Activated naive CD8-positive, alpha-beta T cell treated with anti-CD3 and anti-CD28 coated beads, Interleukin-2, amount 50 U/mL, for 24 hours (primary cell): ENCODE data around the gene PLCD4.
A peak's percentile ranks its signal among the peaks of the same experiment; 100 is the strongest.

ENCODE experiments used
- ATAC-seq: fragments of 150-1000 bp; cut with Tn5 transposase; one replicate; pipeline ENCODE4 v1.10.0; 2021
- DNase-seq: peaks from one replicate; pipeline ENCODE4 v3.0.0; 2021
- H3K27ac Mint-ChIP-seq: one replicate; pipeline ENCODE4 v1.8.0; 2021; ENCODE audit warnings: mild to moderate bottlenecking, mixed read lengths
- H3K27me3 Mint-ChIP-seq: one replicate; pipeline ENCODE4 v1.8.0; 2021; ENCODE audit warnings: mixed read lengths
- H3K36me3 Mint-ChIP-seq: one replicate; pipeline ENCODE4 v1.8.0; 2021; ENCODE audit warnings: low read depth, mixed read lengths
- H3K4me1 Mint-ChIP-seq: one replicate; pipeline ENCODE4 v1.8.0; 2021; ENCODE audit warnings: mixed read lengths
- H3K4me3 Mint-ChIP-seq: one replicate; pipeline ENCODE4 v1.8.0; 2021; ENCODE audit warnings: mild to moderate bottlenecking, moderate library complexity, mixed read lengths
- H3K9me3 Mint-ChIP-seq: one replicate; pipeline ENCODE4 v1.8.0; 2021; ENCODE audit warnings: mixed read lengths

The PLCD4 gene

DNA sequence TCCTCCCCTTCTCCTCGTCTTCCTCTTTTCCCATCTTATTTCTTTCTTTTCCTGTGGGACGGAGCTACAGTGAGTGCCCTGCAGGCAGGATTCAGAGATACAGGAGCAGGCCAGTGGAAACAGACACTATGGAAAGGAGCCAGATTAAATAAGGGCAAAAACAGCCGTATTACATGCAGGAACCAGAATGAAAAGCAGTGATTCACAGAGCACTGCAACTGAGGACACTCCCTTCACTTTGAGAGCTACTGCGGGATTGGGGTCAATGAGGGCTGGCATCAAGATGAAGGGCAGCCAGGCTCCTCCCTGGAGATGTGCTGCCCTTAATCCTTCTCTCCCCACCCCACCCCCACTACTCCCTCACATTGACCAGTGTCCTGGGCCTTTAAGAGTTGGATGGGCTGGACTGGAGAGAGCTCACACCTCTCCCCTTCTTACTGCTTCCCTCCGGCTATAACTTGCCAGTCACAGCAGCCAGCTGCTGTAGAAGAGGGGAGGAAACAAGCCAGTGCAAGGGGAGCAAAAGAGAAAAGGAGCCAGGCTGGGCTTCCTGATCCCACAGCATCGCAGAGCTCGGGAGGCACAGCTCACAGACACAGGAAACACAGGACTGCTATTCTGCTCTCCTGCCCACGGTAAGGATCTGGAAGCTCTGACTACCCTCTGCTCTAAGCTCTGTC lies at the start of gene PLCD4:
Gene PLCD4, plus strand, starts transcription at position 464 of the 680 bp plus-strand sequence. CDS start 7,841 bp downstream, outside the sequence.
- Mint-ChIP-seq H3K9me3 (no peaks in the 10 kb centered on the region), H3K27me3 (peaks cover 13% of the 10 kb centered on the region), H3K27ac (no peak within 1 kb of the TSS), H3K4me1 (no peaks in the 10 kb centered on the region), H3K4me3 (no peak within 1 kb of the TSS), H3K36me3 (no peaks in the 10 kb centered on the region)
- ATAC-seq (no peak), DNase-seq (no peak)

DNA sequence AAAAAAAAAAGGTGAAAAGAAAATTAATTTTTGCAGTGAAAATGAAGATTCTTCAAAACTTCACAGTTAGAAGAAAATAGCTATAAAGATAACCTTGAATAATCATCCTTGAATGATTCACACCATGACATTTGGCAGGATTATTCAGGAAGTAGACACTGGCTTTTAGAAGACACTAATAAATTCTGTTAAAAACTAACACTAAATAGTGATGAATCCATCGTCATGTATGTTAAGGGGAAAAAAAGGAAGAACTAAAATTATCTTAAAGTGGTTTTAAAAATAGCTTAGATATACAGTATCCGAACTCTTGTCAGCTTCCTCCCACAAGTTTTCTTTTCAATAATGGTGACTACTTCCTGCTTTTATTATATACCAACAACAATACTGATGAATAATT lies 49.8 kb upstream of the PLCD4 start:
- Mint-ChIP-seq H3K4me3 (no peak overlapping the region), H3K27ac (no peak overlapping the region), H3K4me1 (peaks cover 13% of the 10 kb centered on the region), H3K36me3 (peaks cover 61% of the 10 kb centered on the region), H3K9me3 (no peaks in the 10 kb centered on the region), H3K27me3 (no peaks in the 10 kb centered on the region)
- DNase-seq (no peak), ATAC-seq (no peak)

DNA sequence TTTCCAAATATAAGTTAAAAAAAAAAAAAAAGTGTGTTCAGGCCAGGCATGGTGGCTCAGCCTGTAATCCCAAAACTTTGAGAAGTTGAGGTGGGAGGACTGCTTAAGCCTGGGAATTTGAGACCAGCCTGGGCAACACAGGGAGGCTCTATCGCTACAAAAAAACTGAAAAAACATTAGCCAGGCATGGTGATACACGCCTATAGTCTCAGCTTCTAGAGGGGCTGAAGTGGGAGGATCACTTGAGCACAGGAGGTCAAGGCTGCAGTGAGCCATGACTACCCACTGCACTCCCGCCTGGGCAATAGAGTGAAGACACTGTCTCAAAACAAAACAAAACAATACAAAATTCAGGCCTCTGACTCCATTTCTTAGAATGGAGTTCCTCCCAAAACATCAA lies 48.7 kb upstream of the PLCD4 start:
- H3K36me3 Mint-ChIP-seq: peaks cover 52% of the 10 kb centered on the region
- no peak overlapping the region for H3K27ac Mint-ChIP-seq
- H3K27me3 Mint-ChIP-seq: no peaks in the 10 kb centered on the region
- no peaks in the 10 kb centered on the region for H3K9me3 Mint-ChIP-seq
- peaks cover 13% of the 10 kb centered on the region for H3K4me1 Mint-ChIP-seq
- ATAC-seq (no peak), DNase-seq (no peak)
- no peak overlapping the region for H3K4me3 Mint-ChIP-seq

DNA sequence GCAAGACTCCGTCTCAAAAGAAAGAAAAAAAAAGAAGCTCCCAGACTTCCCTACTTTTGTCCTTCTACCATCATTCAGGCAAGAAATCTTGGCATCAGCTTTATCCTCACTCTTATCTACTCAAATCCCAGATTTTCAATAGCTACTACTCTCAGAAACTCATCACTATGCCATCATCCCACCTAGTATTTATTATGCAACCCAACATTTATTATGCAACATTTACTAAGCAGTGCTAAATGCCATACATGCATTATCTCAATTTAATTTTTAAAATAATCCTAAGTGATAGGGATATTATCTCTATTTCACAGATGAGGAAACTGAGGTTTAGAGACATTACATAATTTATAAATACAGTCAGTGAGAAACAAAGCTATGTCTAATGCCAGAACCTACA lies 43.6 kb upstream of the PLCD4 start:
- Mint-ChIP-seq H3K36me3 (peaks cover 49% of the 10 kb centered on the region), H3K4me1 (peaks cover 28% of the 10 kb centered on the region), H3K27me3 (peaks cover 3% of the 10 kb centered on the region), H3K4me3 (no peak overlapping the region), H3K27ac (no peak overlapping the region), H3K9me3 (no peaks in the 10 kb centered on the region)
- DNase-seq (no peak), ATAC-seq (no peak)

DNA sequence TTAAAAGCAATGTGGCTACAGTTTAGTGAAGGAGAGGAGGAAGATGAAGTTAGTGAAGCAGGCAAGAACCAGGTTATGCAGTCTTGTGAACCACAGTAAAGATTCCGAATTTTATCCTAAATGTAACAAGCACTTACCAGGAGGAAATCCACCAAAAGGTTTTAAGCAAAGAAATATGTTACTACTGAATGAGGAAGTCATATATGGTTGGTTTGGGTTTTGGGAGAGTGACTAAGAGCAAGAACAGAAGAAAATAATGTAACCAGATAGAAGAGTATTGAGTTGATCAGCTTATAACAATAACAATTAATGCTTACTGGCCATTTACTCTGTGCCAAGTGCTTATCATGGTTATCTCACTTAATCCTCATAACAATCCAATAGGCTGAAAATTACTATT lies 41.4 kb upstream of the PLCD4 start:
- Mint-ChIP-seq H3K27me3 (peaks cover 3% of the 10 kb centered on the region), H3K36me3 (peaks cover 50% of the 10 kb centered on the region), H3K4me1 (peaks cover 46% of the 10 kb centered on the region), H3K27ac (peak overlapping the region; percentile 68), H3K9me3 (no peaks in the 10 kb centered on the region), H3K4me3 (peak overlapping the region; percentile 92)
- DNase-seq: no peak
- no peak for ATAC-seq

DNA sequence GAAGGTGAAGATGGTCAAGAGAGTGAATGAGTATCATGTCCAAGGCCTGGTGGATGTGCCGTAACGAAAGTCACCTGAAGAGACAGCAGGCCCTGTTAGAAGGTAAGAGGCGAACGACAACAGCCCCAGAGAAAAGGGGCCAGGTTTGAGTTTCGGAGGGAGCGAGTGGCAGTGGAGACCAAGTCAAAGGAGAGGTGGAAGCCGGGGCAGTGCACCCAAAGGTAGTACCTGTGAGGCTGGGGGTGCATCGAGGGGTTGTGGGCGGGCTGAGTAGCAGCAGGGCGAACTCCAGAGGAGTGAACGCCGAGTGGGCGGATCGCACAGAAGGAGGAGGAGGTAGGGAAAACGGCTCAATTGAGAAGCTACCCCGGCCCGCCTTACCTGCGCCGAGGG lies 39.9 kb upstream of the PLCD4 start:
- Mint-ChIP-seq H3K9me3 (no peaks in the 10 kb centered on the region), H3K4me1 (peaks cover 55% of the 10 kb centered on the region), H3K36me3 (peaks cover 52% of the 10 kb centered on the region), H3K4me3 (peak overlapping the region; percentile 92), H3K27me3 (peaks cover 3% of the 10 kb centered on the region), H3K27ac (peak overlapping the region; percentile 100)
- ATAC-seq (peak; percentile 52), DNase-seq (no peak)

DNA sequence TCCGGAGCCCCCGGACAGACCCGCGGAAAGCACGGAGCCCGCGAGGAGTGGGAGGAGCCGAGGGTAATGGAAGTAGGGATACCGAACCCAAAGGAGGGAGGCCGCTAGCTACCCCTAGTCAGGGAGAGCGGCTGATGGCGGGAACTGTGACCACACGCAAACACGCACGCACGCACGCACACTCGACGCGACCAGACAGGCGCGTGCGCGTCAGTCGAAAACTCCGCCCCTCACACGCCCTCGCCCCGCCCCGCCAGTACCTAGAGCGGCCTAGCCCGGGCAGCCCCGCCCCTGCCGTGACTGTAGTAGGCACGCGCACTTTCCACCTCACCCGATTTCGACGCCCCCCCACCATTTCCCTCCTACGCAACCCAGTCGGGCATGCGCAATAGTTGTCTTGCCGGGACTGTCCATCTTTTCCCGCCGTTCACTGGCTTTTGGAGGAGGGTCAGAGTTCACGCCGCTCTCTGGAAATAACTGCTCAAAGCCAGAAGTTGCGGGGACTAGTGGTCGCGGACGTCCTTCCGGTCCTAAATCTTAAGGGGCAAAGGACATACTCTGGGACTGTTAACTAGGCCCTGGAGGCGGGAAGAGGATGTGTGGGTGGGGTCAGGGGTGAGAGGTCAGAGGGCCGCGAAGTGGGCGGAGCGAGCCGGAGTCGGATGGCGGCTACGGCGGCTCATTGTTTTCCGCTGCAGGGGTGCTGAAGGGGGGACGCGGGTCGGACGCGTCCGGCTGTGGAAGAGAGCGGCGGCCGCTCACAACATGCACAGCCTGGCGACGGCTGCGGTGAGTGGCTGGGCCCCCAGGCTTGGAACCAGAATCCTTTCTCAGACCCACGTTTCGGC lies 39.3 kb upstream of the PLCD4 start, which contains the start of the genes CNOT9 and USP37:
Gene CNOT9, plus strand, starts transcription at position 650 of the 848 bp plus-strand sequence. Its CDS starts 116 bp downstream, at position 766.
Gene USP37, minus strand, starts transcription at position 162 of the 848 bp plus-strand sequence. CDS start 9,698 bp downstream, outside the sequence.
- ATAC-seq (peak; percentile 86), DNase-seq (peak; percentile 100)
- Mint-ChIP-seq H3K4me1 (peaks cover 58% of the 10 kb centered on the region), H3K27me3 (peaks cover 3% of the 10 kb centered on the region), H3K4me3 (peak within 1 kb of the TSS; percentile 92), H3K9me3 (no peaks in the 10 kb centered on the region), H3K27ac (peak within 1 kb of the TSS; percentile 100), H3K36me3 (peaks cover 56% of the 10 kb centered on the region)

DNA sequence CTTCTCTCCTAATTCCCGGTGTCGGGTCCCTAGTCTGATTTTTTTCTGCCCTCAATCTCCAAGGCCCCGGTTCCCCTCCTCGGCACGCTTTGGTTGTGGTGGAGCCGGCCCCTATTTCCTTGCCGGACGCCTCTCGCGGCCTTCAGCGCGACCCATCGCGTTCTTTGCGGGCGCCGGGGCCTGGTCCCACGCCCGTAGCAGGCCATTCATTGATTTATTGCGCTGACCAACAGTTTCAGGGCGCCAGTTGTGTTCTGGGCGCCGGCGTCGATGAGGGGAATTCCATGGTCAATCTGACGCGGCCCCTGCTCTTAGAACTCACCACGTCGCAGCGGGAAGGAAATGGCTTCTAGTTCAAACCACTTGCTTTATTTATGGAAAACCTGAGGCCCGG lies 38.7 kb upstream of the PLCD4 start:
- no peaks in the 10 kb centered on the region for H3K9me3 Mint-ChIP-seq
- H3K4me3 Mint-ChIP-seq: peak overlapping the region; percentile 92
- H3K27me3 Mint-ChIP-seq: peaks cover 3% of the 10 kb centered on the region
- peak; percentile 70 for DNase-seq
- ATAC-seq: peak; percentile 35
- H3K27ac Mint-ChIP-seq: peak overlapping the region; percentile 100
- peaks cover 57% of the 10 kb centered on the region for H3K36me3 Mint-ChIP-seq
- H3K4me1 Mint-ChIP-seq: peaks cover 61% of the 10 kb centered on the region

DNA sequence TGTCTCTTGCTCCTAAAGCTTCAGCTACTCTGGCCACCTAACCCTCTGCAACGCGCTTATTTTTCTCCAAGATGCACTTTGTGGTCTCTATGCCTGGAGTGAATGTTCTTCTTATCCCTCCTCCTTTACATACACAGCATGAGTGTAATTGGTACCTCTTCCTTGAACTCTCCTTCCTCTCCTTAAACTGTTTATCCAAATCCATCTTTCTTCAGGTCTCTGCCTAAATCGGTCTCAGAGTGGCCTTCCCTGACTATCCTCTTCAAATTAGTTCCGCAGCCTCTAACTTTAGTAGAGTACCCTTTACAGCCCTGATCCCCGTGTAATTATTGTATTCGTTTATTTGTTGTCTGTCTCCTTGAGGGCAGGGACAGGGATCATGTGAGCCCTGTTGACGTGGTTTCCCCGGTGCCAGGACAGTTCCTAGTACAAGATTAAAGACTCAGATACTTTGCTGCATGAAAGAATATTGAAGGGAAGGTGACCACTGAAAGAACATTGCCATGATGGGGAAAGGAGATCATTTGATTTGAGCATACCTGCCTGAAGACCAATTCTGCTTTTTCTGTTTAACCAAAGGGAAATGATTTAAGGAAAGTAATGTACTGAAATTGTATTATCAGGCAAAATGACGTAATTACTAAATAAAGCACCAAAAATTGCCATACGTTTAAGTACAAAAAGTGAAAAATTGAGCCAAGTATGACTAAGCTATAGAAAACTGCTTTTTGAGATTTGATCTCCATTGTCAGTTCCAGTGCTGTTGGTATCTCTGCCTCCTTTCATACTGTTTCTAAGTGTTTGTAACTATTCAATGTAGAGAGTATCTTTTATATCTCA lies 37.8 kb upstream of the PLCD4 start:
- ATAC-seq (no peak), DNase-seq (no peak)
- peaks cover 61% of the 10 kb centered on the region for H3K36me3 Mint-ChIP-seq
- peaks cover 3% of the 10 kb centered on the region for H3K27me3 Mint-ChIP-seq
- peaks cover 64% of the 10 kb centered on the region for H3K4me1 Mint-ChIP-seq
- peak overlapping the region; percentile 100 for H3K27ac Mint-ChIP-seq
- H3K4me3 Mint-ChIP-seq: peak overlapping the region; percentile 92
- H3K9me3 Mint-ChIP-seq: no peaks in the 10 kb centered on the region

DNA sequence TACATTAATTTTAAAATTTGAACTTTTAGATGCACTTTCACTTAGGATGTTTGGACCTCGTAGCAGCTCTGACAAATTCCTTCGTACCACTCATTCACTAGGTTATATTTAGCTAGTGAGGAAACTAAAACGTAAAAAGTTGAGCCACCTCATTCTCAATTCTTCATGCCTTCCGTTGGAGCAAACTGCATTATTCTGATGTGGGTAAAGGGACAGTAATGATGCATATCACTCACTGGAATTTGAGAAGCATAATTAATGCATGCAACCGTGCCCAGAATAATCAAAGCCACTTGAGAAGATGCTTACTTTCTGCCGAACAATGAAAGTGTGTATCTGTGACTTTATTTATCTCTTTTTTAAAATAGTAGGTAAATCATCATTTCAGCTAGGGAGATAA lies 36.8 kb upstream of the PLCD4 start:
- H3K27me3 Mint-ChIP-seq: peaks cover 3% of the 10 kb centered on the region
- peak overlapping the region; percentile 100 for H3K27ac Mint-ChIP-seq
- ATAC-seq (no peak), DNase-seq (no peak)
- H3K9me3 Mint-ChIP-seq: no peaks in the 10 kb centered on the region
- H3K4me1 Mint-ChIP-seq: peaks cover 69% of the 10 kb centered on the region
- H3K4me3 Mint-ChIP-seq: peak overlapping the region; percentile 92
- peaks cover 63% of the 10 kb centered on the region for H3K36me3 Mint-ChIP-seq

DNA sequence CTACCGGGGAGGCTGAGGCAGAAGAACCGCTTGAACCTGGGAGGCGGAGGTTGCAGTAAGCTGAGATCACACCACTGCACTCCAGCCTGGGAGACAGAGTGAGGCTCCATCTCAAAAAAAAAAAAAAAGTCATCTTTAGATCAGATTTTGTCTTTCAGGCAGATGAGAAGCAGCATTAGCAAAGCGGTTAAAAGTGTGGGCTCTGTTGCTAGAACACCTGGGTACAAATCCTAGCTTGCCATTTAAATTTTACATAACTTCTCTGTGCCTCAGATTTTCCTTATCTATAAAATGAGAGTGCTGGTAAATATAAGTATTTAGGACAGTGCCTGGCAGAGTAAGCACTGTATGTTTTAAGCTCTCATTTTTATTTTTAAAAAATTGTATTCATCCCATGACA lies 30.8 kb upstream of the PLCD4 start:
- Mint-ChIP-seq H3K4me1 (peaks cover 58% of the 10 kb centered on the region), H3K4me3 (no peak overlapping the region), H3K9me3 (no peaks in the 10 kb centered on the region), H3K27ac (no peak overlapping the region), H3K36me3 (peaks cover 44% of the 10 kb centered on the region), H3K27me3 (no peaks in the 10 kb centered on the region)
- DNase-seq: no peak
- ATAC-seq: no peak

DNA sequence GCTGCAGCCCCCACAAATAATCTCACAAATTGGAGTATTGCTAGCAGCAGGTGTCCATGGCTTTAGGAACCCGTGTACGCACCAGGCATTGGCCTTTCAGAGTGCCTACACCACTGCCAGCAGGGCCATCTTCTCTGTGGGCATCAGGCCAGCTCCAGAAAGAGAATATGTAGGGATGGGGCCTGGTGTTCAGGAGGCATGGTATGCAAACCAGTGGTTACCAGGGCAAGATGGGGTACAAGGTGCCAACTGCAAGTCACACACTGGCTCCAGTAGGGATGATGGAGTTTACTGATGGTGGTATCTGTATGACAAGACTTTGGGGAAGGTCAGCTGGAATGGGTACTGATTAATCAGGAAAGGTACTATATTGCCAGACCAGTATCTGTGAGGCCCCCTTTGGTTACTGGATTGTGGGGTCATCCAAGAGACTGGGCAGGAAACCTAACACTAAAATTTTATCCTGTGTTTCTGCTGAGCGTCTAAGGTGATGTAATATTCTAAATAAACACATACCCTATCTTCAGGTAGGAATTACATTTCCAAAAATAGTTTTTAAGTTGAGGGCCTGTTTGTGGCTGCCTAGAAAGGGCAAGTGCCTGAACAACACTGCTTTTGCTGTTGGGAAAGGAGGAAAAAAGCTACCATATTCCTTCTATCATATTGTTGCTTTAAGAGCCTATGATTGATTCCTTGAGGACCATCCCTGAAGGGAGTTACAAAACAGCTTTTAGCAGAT lies 30.0 kb upstream of the PLCD4 start:
- no peak overlapping the region for H3K27ac Mint-ChIP-seq
- ATAC-seq (no peak), DNase-seq (no peak)
- peaks cover 58% of the 10 kb centered on the region for H3K4me1 Mint-ChIP-seq
- H3K36me3 Mint-ChIP-seq: peaks cover 45% of the 10 kb centered on the region
- H3K9me3 Mint-ChIP-seq: no peaks in the 10 kb centered on the region
- no peaks in the 10 kb centered on the region for H3K27me3 Mint-ChIP-seq
- no peak overlapping the region for H3K4me3 Mint-ChIP-seq

DNA sequence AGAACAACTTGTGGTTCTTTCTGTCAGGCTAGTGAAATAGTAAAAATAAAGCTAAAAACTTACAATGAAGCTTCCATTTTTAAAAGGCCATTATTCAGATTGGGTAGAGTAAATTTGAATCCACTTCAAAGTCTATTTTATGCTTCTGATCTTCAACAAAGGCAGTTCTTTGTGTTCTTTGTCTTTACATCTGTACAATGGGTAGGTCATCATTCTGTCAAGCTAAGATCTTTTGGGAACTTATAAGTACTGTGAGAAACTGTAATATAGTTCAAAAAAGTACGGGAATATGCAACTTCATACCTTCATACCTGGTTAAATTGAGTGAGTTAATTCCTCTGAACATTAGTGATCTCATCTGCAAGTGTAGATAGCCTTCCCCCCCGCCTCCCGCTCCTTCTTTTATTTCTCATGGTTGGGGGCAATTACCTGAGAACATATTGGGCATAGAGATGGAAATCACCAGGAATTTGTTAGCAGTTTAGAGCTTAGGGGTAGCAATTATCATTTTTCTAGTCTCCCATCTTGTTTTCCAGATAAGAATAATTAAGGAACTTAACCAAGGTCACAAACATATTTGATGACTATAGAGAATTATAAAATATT lies 29.3 kb upstream of the PLCD4 start:
- no peak overlapping the region for H3K4me3 Mint-ChIP-seq
- H3K9me3 Mint-ChIP-seq: no peaks in the 10 kb centered on the region
- no peak for ATAC-seq
- H3K27me3 Mint-ChIP-seq: no peaks in the 10 kb centered on the region
- H3K4me1 Mint-ChIP-seq: peaks cover 59% of the 10 kb centered on the region
- peaks cover 48% of the 10 kb centered on the region for H3K36me3 Mint-ChIP-seq
- no peak for DNase-seq
- no peak overlapping the region for H3K27ac Mint-ChIP-seq
